ENCODE results near the gene NAV3.

NAV3 gene

GRCh38 chr12:77919450-77919849 is 88.8 kb downstream of the NAV3 start:
- TF ChIP-seq CTCF (conservative IDR thresholded peaks at IDR 0.05), result no peak

GRCh38 chr12:77923882-77924281 is 93.2 kb downstream of the NAV3 start:
- H3K27ac ChIP-seq, result no peak overlapping the region
- TF ChIP-seq CTCF (conservative IDR thresholded peaks at IDR 0.05), result no peak

More at GRCh38 chr12:77919450-77919849, 88.8 kb downstream of the NAV3 start:
- H3K27ac ChIP-seq, result no peak overlapping the region

- no peak for TF ChIP-seq CTCF (conservative IDR thresholded peaks at IDR 0.05)
- H3K27ac ChIP-seq, result peak overlapping the region; percentile 43
Observed at GRCh38 chr12:77924703-77925102, 94.0 kb downstream of the NAV3 start.

- peak; percentile 99 for TF ChIP-seq CTCF (conservative IDR thresholded peaks at IDR 0.05)
- H3K27ac ChIP-seq, result peak overlapping the region; percentile 43
Observed at GRCh38 chr12:77925536-77926108, 94.9 kb downstream of the NAV3 start.

GRCh38 chr12:77928078-77928477 is 97.4 kb downstream of the NAV3 start:
- no peak overlapping the region for H3K27ac ChIP-seq

GRCh38 chr12:77932216-77932615 is 101.5 kb downstream of the NAV3 start:
- no peak overlapping the region for H3K27ac ChIP-seq
- 0 out of 2 replicates have a peak, but pooled peaks have one; percentile 7 for TF ChIP-seq CTCF (conservative IDR thresholded peaks at IDR 0.05)

More at GRCh38 chr12:77928078-77928477, 97.4 kb downstream of the NAV3 start:
- no peak for TF ChIP-seq CTCF (conservative IDR thresholded peaks at IDR 0.05)

GRCh38 chr12:77938301-77938700 is 107.6 kb downstream of the NAV3 start:
- TF ChIP-seq CTCF (conservative IDR thresholded peaks at IDR 0.05), result no peak
- no peak overlapping the region for H3K27ac ChIP-seq
